Neuronal stem cell (in vitro differentiated cells): Measurements from ENCODE around the gene SLC22A4.

Experiments
- DNase-seq: peaks from one replicate; pipeline ENCODE4 v3.0.0-alpha.2; 2013; ENCODE audit warnings: low spot score
- H2AFZ ChIP-seq: one replicate; pipeline ENCODE4 v1.6.1; 2013; ENCODE audit warnings: mild to moderate bottlenecking, low read length, inconsistent platforms
- H2AK5ac ChIP-seq: 2 replicates; pipeline ENCODE4 v1.6.1; 2013; ENCODE audit warnings: low read depth, mild to moderate bottlenecking, inconsistent platforms, low read length, moderate library complexity, mixed read lengths
- H2BK120ac ChIP-seq: 2 replicates; pipeline ENCODE4 v1.6.1; 2013; ENCODE audit warnings: low read depth, mild to moderate bottlenecking, inconsistent platforms, low read length, moderate library complexity, mixed read lengths
- H2BK12ac ChIP-seq: one replicate; pipeline ENCODE4 v1.6.1; 2013; ENCODE audit warnings: low read length, inconsistent platforms
- H2BK15ac ChIP-seq: 2 replicates; pipeline ENCODE4 v1.6.1; 2013; ENCODE audit warnings: mild to moderate bottlenecking, low read length, inconsistent platforms, mixed read lengths
- H2BK5ac ChIP-seq: one replicate; pipeline ENCODE4 v1.6.1; 2013; ENCODE audit warnings: inconsistent platforms, mild to moderate bottlenecking, low read length, moderate library complexity
- H3K14ac ChIP-seq: one replicate; pipeline ENCODE4 v1.6.1; 2013; ENCODE audit warnings: low read length, inconsistent platforms
- H3K18ac ChIP-seq: 2 replicates; pipeline ENCODE4 v1.6.1; 2013; ENCODE audit warnings: low read length, inconsistent platforms
- H3K23ac ChIP-seq: 2 replicates; pipeline ENCODE4 v1.6.1; 2013; ENCODE audit warnings: low read depth, mild to moderate bottlenecking, mixed read lengths, low read length, inconsistent platforms; ENCODE audit not compliant: poor library complexity
- H3K27ac ChIP-seq: replicated peaks from 3 replicates; pipeline ENCODE4 v1.5.1; 2013; ENCODE audit warnings: low read length, inconsistent platforms
- H3K27me3 ChIP-seq, 3 experiments: 2 replicates each; pipeline ENCODE4 v1.6.1; 2013; ENCODE audit warnings: low read length in 3 of 3, mild to moderate bottlenecking in 2 of 3, inconsistent platforms in 1 of 3, low read depth in 1 of 3, mixed read lengths in 1 of 3, moderate library complexity in 1 of 3; ENCODE audit not compliant: control insufficient read depth in 3 of 3, insufficient read depth in 3 of 3
- H3K36me3 ChIP-seq, 2 donors: replicated peaks in 1 of 2; 2 replicates each; pipeline ENCODE4 v1.6.1; 2013; ENCODE audit warnings: low read length in 2 of 2; ENCODE audit not compliant: control insufficient read depth in 2 of 2, insufficient read depth in 2 of 2
- H3K4ac ChIP-seq: 2 replicates; pipeline ENCODE4 v1.6.1; 2013; ENCODE audit warnings: inconsistent platforms, mild to moderate bottlenecking, low read length, moderate library complexity
- H3K4me1 ChIP-seq, 2 donors: 1 replicate in 1 of 2; 2 replicates in 1 of 2; pipeline ENCODE4 v1.6.1; 2013; ENCODE audit warnings: low read length in 2 of 2, low read depth in 1 of 2; ENCODE audit not compliant: control insufficient read depth in 2 of 2, insufficient read depth in 1 of 2
- H3K4me2 ChIP-seq: one replicate; pipeline ENCODE4 v1.6.1; 2013; ENCODE audit warnings: mild to moderate bottlenecking, low read length, inconsistent platforms; ENCODE audit not compliant: insufficient read depth, poor library complexity, severe bottlenecking
- H3K4me3 ChIP-seq, 2 donors: 2 replicates each; pipeline ENCODE4 v1.5.1; 2013; ENCODE audit warnings: low read length in 2 of 2, mild to moderate bottlenecking in 2 of 2, inconsistent platforms in 1 of 2, moderate library complexity in 1 of 2
- H3K79me1 ChIP-seq: one replicate; pipeline ENCODE4 v1.6.1; 2013; ENCODE audit warnings: low read depth, mild to moderate bottlenecking, inconsistent platforms, low read length, moderate library complexity
- H3K9ac ChIP-seq: one replicate; pipeline ENCODE4 v1.6.1; 2013; ENCODE audit warnings: mild to moderate bottlenecking, low read depth, low read length, inconsistent platforms; ENCODE audit not compliant: poor library complexity
- H3K9me3 ChIP-seq, 2 donors: replicated peaks in 1 of 2; 2 replicates each; pipeline versions ENCODE3 to v1.6.1; 2013; ENCODE audit warnings: low read length in 2 of 2, mild to moderate bottlenecking in 2 of 2, inconsistent platforms in 1 of 2, low read depth in 1 of 2, mixed read lengths in 1 of 2, moderate library complexity in 1 of 2; ENCODE audit not compliant: control insufficient read depth in 2 of 2, insufficient read depth in 1 of 2
- H4K8ac ChIP-seq: one replicate; pipeline ENCODE4 v1.6.1; 2013; ENCODE audit warnings: low read depth, mild to moderate bottlenecking, inconsistent platforms, low read length, moderate library complexity
- H4K91ac ChIP-seq: one replicate; pipeline ENCODE4 v1.6.1; 2013; ENCODE audit warnings: low read length, low read depth, mild to moderate bottlenecking, inconsistent platforms; ENCODE audit not compliant: poor library complexity
- WGBS, 2 donors: extraction: QIAGEN DNeasy Blood & Tissue Kit; methylation state at CpG; one replicate each; pipeline ENCODE4 v1.1.7; 2013; ENCODE audit warnings: missing lambda C conversion rate in 2 of 2, mixed read lengths in 1 of 2; ENCODE audit not compliant: insufficient read length in 2 of 2, insufficient replicate concordance in 1 of 2; ENCODE audit errors: extremely low coverage in 2 of 2; 5-methylcytosine and 5-hydroxymethylcytosine counted together

The SLC22A4 gene

GRCh38 chr5:132369007-132369473 lies 74.8 kb downstream of the SLC22A4 start:
- Histone ChIP-seq H3K14ac (no peak overlapping the region), H3K4me1 (peaks cover 0 to 4% of the 10 kb centered on the region in 2 donors), H2BK15ac (peak overlapping the region; percentile 14), H3K36me3 (no peaks in the 10 kb centered on the region), H3K9me3 (peaks cover 0 to 3% of the 10 kb centered on the region in 2 donors), H2BK120ac (peak overlapping the region; percentile 73), H4K91ac (no peak overlapping the region), H2BK12ac (no peak overlapping the region), H2BK5ac (no peak overlapping the region), H3K27ac (no peak overlapping the region), H2AK5ac (no peak overlapping the region), H3K4me2 (peak overlapping the region; percentile 87), H3K18ac (peak overlapping the region; percentile 93), H2AFZ (peak overlapping the region; percentile 98), H3K4me3 (peak overlapping the region; percentile 56 to 89), H3K27me3 (peaks cover 2 to 41% (median 11%) of the 10 kb centered on the region in 3 experiments), H3K79me1 (no peaks in the 10 kb centered on the region), H3K23ac (peak overlapping the region; percentile 82), H3K9ac (peak overlapping the region; percentile 94), H3K4ac (no peak overlapping the region), H4K8ac (no peak overlapping the region)
- no CpG with 5 or more reads among the region's 9 CpGs for WGBS, 2 donors
- no peak for DNase-seq

GRCh38 chr5:132369474-132370180 lies 75.4 kb downstream of the SLC22A4 start, which contains the start of gene SLC22A5:
Gene SLC22A5, plus strand, starts transcription at chr5:132369710. Its CDS starts 263 bp downstream, at chr5:132369973.
- peak within 1 kb of the TSS; percentile 82 for H3K23ac ChIP-seq
- H2BK15ac ChIP-seq, result peak within 1 kb of the TSS; percentile 14
- DNase-seq, result peak; percentile 65
- peak within 1 kb of the TSS; percentile 87 for H3K4me2 ChIP-seq
- peaks cover 2 to 41% (median 11%) of the 10 kb centered on the region in 3 experiments for H3K27me3 ChIP-seq
- peaks cover 0 to 4% of the 10 kb centered on the region in 2 donors for H3K4me1 ChIP-seq
- H2BK12ac ChIP-seq, result peak within 1 kb of the TSS; percentile 30
- no peak within 1 kb of the TSS for H4K91ac ChIP-seq
- H3K14ac ChIP-seq, result peak within 1 kb of the TSS; percentile 91
- H3K9ac ChIP-seq, result peak within 1 kb of the TSS; percentile 94
- H3K27ac ChIP-seq, result no peak within 1 kb of the TSS
- no peak within 1 kb of the TSS for H2BK5ac ChIP-seq
- H3K4me3 ChIP-seq, result peak within 1 kb of the TSS; percentile 56 to 89
- peak within 1 kb of the TSS; percentile 98 for H2AFZ ChIP-seq
- peak within 1 kb of the TSS; percentile 54 for H4K8ac ChIP-seq
- no peak within 1 kb of the TSS for H3K4ac ChIP-seq
- no peaks in the 10 kb centered on the region for H3K79me1 ChIP-seq
- H2AK5ac ChIP-seq, result no peak within 1 kb of the TSS
- peak within 1 kb of the TSS; percentile 73 for H2BK120ac ChIP-seq
- H3K9me3 ChIP-seq, result peaks cover 0 to 3% of the 10 kb centered on the region in 2 donors
- H3K18ac ChIP-seq, result peak within 1 kb of the TSS; percentile 93
- WGBS, 2 donors, result no CpG with 5 or more reads among the region's 83 CpGs
- H3K36me3 ChIP-seq, result no peaks in the 10 kb centered on the region

GRCh38 chr5:132370181-132370970 lies 76.2 kb downstream of the SLC22A4 start:
- H2BK12ac ChIP-seq, result peak overlapping the region; percentile 2
- peak overlapping the region; percentile 93 for H3K18ac ChIP-seq
- WGBS, 2 donors, result no CpG with 5 or more reads among the region's 34 CpGs
- H2AK5ac ChIP-seq, result no peak overlapping the region
- H3K4me1 ChIP-seq, result peaks cover 0 to 4% of the 10 kb centered on the region in 2 donors
- H4K91ac ChIP-seq, result no peak overlapping the region
- peaks cover 2 to 44% (median 11%) of the 10 kb centered on the region in 3 experiments for H3K27me3 ChIP-seq
- H3K23ac ChIP-seq, result peak overlapping the region; percentile 82
- peak overlapping the region; percentile 89 for H3K9ac ChIP-seq
- H3K79me1 ChIP-seq, result no peaks in the 10 kb centered on the region
- H4K8ac ChIP-seq, result peak overlapping the region; percentile 54
- peak overlapping the region; percentile 14 for H2BK15ac ChIP-seq
- H3K27ac ChIP-seq, result no peak overlapping the region
- H3K14ac ChIP-seq, result peak overlapping the region; percentile 91
- no peaks in the 10 kb centered on the region for H3K36me3 ChIP-seq
- peaks cover 0 to 3% of the 10 kb centered on the region in 2 donors for H3K9me3 ChIP-seq
- peak overlapping the region; percentile 56 to 89 for H3K4me3 ChIP-seq
- no peak for DNase-seq
- H3K4ac ChIP-seq, result no peak overlapping the region
- H2BK120ac ChIP-seq, result peak overlapping the region; percentile 73
- peak overlapping the region; percentile 98 for H2AFZ ChIP-seq
- H3K4me2 ChIP-seq, result peak overlapping the region; percentile 87
- no peak overlapping the region for H2BK5ac ChIP-seq
